GM12872 (cell line): Measurements from ENCODE around the gene SERPINF2.

ENCODE experiments used
- TF ChIP-seq, protein P1 (sequence below): IDR thresholded peaks from 3 replicates; pipeline ENCODE4 v1.5.1; 2011; ENCODE audit warnings: low read depth, mild to moderate bottlenecking, low read length, moderate library complexity; ENCODE audit not compliant: insufficient read depth

Gene SERPINF2

GRCh38 chr17:1755252-1755826 is 12.7 kb downstream of the SERPINF2 start:
- TF ChIP-seq, protein P1, sequence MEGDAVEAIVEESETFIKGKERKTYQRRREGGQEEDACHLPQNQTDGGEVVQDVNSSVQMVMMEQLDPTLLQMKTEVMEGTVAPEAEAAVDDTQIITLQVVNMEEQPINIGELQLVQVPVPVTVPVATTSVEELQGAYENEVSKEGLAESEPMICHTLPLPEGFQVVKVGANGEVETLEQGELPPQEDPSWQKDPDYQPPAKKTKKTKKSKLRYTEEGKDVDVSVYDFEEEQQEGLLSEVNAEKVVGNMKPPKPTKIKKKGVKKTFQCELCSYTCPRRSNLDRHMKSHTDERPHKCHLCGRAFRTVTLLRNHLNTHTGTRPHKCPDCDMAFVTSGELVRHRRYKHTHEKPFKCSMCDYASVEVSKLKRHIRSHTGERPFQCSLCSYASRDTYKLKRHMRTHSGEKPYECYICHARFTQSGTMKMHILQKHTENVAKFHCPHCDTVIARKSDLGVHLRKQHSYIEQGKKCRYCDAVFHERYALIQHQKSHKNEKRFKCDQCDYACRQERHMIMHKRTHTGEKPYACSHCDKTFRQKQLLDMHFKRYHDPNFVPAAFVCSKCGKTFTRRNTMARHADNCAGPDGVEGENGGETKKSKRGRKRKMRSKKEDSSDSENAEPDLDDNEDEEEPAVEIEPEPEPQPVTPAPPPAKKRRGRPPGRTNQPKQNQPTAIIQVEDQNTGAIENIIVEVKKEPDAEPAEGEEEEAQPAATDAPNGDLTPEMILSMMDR: no peak

DNA sequence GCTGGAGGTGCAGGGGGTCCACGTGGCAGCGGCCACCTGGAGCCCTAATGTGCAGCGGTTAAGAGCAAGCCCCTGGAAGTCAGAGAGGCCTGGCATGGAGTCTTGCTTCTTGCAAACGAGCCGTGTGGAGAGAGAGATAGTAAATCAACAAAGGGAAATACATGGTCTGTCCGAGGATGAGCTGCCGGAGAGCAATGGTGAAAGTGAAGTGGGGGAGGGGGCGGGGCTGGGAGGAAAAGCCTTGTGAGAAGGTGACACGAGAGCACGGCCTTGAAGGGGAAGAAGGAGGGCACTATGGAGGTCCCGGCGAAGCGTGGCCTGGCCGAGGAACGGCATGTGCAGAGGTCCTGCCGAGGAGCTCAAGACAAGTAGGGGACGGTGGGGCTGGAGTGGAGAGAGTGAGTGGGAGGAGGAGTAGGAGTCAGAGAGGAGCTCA is 13.2 kb downstream of the SERPINF2 start:
- TF ChIP-seq, protein P1: no peak

GRCh38 chr17:1758807-1759206 is 16.1 kb downstream of the SERPINF2 start:
- TF ChIP-seq, protein P1: no peak

DNA sequence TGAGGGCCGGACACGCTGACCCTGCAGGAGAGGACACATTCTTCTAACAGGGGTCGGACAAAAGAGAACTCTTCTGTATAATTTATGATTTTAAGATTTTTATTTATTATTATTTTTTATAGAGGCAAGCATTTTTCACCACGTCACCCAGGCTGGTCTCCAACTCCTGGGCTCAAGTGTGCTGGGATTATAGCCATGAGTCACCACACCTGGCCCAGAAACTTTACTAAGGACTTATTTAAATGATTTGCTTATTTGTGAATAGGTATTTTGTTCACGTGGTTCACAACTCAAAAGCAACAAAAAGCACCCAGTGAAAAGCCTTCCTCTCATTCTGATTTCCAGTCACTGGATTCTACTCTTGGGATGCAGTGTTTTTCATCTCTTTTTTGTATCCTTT is 16.9 kb downstream of the SERPINF2 start:
- TF ChIP-seq, protein P1: no peak

GRCh38 chr17:1762233-1762900 is 19.7 kb downstream of the SERPINF2 start:
- TF ChIP-seq, protein P1: no peak

DNA sequence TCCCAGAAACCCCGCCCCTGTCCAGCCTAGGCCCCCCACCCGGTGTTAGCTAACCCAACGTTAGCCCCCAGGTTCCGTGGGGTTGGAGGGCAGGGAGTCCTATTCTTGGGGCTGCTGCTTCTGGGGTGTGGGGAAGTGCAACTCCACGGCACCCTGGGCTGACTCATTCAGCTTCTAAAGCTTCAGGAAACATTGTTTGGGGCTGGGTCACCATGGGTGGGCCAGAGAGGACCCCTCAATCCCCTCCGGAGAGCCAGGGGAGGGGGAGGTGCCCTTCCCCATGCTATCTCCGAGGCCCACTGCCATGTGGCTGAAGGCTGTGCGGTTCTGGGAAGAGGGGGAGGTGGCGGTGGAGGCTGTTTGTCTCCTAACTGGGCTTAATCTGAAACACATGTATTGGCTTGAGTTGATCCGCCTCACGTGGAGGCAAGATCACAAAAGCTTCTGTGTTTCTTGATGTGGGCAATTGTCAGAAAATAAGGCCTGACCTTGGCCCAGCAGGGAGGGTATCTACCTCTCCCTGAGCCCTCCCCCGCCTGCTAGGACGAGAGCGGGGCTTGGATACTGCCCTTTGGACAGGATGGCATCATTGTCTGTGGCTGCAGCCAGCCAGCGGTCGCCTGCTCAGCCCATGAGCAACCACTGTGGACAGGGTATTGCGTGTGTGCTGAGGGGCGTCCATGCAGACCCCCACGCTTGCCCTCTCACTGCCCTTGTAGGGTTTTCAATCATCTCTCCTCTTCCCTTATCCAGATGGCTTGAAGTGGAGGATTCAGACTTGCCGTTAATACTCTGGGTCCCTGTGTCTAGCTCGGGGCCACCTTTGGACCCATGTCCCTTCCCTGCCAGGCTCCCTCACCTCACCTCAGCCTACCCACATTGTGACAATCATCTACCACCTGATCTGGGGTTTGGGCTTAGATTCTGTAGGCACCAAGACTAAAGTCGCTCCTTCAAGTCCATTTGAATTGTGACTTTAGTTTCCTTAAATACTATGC is 20.5 kb downstream of the SERPINF2 start:
- TF ChIP-seq, protein P1: no peak

GRCh38 chr17:1764284-1764683 is 21.6 kb downstream of the SERPINF2 start:
- TF ChIP-seq, protein P1: no peak
